ENCODE measurements around the gene IZUMO4.

IZUMO4 gene

DNA sequence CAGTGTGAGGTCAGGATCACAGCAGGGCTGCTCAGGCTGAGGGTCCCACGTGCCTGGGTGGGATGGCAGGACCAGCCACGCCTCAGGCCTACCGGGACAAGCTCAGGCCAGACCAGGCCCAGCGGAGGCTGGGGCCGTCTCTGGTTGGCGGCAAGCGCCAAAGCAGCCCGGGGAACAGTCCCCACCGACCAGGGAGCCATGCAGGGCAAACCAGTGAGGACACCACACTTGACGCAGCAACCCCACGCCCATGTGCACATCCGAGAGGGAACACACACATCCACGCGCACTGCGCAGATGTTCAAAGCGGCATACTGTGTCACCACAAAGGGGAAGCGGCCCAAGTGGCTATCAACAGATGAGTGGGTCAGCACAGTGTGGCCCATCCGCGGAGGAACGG is 15.2 kb downstream of the IZUMO4 start:
- no peak overlapping the region for H3K9ac ChIP-seq (ENCODE audit: low read depth, low read length)
- H3K4me2 ChIP-seq (ENCODE audit: insufficient read depth, low read length): no peak overlapping the region
- no peaks in the 10 kb centered on the region for H3K9me3 ChIP-seq (ENCODE audit: insufficient read depth, low read length, severe bottlenecking)
- no peaks in the 10 kb centered on the region for H3K79me2 ChIP-seq (ENCODE audit: insufficient read depth, low read length)
- no peak overlapping the region for H3K27ac ChIP-seq (ENCODE audit: low read length)
- peaks cover 98% of the 10 kb centered on the region for H3K36me3 ChIP-seq (ENCODE audit: insufficient read depth, low read length)
- TF ChIP-seq, protein P1, sequence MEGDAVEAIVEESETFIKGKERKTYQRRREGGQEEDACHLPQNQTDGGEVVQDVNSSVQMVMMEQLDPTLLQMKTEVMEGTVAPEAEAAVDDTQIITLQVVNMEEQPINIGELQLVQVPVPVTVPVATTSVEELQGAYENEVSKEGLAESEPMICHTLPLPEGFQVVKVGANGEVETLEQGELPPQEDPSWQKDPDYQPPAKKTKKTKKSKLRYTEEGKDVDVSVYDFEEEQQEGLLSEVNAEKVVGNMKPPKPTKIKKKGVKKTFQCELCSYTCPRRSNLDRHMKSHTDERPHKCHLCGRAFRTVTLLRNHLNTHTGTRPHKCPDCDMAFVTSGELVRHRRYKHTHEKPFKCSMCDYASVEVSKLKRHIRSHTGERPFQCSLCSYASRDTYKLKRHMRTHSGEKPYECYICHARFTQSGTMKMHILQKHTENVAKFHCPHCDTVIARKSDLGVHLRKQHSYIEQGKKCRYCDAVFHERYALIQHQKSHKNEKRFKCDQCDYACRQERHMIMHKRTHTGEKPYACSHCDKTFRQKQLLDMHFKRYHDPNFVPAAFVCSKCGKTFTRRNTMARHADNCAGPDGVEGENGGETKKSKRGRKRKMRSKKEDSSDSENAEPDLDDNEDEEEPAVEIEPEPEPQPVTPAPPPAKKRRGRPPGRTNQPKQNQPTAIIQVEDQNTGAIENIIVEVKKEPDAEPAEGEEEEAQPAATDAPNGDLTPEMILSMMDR (IDR thresholded peaks at IDR 0.05; ENCODE audit: borderline replicate concordance, extremely low read depth, low read length, poor library complexity, severe bottlenecking): no peak
- no peak overlapping the region for H3K4me3 ChIP-seq (ENCODE audit: low read depth in 1 of 2, low read length in 2 of 2)
- H2AFZ ChIP-seq (ENCODE audit: low read depth, low read length): no peak overlapping the region
- no peak for ATAC-seq (ENCODE audit: insufficient read depth, low read depth)
- no peak for DNase-seq
- H4K20me1 ChIP-seq (ENCODE audit: insufficient read depth, low read length): peaks cover 23% of the 10 kb centered on the region; the same call in 1 of the 2 replicates
- H3K4me1 ChIP-seq (ENCODE audit: insufficient read depth, low read length): no peaks in the 10 kb centered on the region
- no peaks in the 10 kb centered on the region for H3K27me3 ChIP-seq (ENCODE audit: insufficient read depth, low read length, poor library complexity)

GRCh38 chr19:2112516-2113320 is 16.0 kb downstream of the IZUMO4 start:
- Histone ChIP-seq H3K4me2 (ENCODE audit: insufficient read depth, low read length) (no peak overlapping the region), H3K4me1 (ENCODE audit: insufficient read depth, low read length) (no peaks in the 10 kb centered on the region), H3K36me3 (ENCODE audit: insufficient read depth, low read length) (peaks cover 99% of the 10 kb centered on the region), H3K27ac (ENCODE audit: low read length) (no peak overlapping the region), H3K79me2 (ENCODE audit: insufficient read depth, low read length) (no peaks in the 10 kb centered on the region), H2AFZ (ENCODE audit: low read depth, low read length) (no peak overlapping the region), H3K9ac (ENCODE audit: low read depth, low read length) (no peak overlapping the region), H3K4me3 (ENCODE audit: low read depth in 1 of 2, low read length in 2 of 2) (no peak overlapping the region), H3K9me3 (ENCODE audit: insufficient read depth, low read length, severe bottlenecking) (no peaks in the 10 kb centered on the region), H4K20me1 (ENCODE audit: insufficient read depth, low read length) (peaks cover 23% of the 10 kb centered on the region; the same call in 1 of the 2 replicates), H3K27me3 (ENCODE audit: insufficient read depth, low read length, poor library complexity) (no peaks in the 10 kb centered on the region)
- peak; percentile 14 for DNase-seq
- no peak for TF ChIP-seq EZH2 (IDR thresholded peaks at IDR 0.05; ENCODE audit: borderline replicate concordance, low read depth, low read length, severe bottlenecking)
- TF ChIP-seq, protein P1 (IDR thresholded peaks at IDR 0.05; ENCODE audit: borderline replicate concordance, extremely low read depth, low read length, poor library complexity, severe bottlenecking): no peak
- ATAC-seq (ENCODE audit: insufficient read depth, low read depth): no peak

GRCh38 chr19:2113439-2114211 is 16.9 kb downstream of the IZUMO4 start:
- Histone ChIP-seq H3K9ac (ENCODE audit: low read depth, low read length) (no peak overlapping the region), H3K27ac (ENCODE audit: low read length) (no peak overlapping the region), H3K27me3 (ENCODE audit: insufficient read depth, low read length, poor library complexity) (no peaks in the 10 kb centered on the region), H3K4me3 (ENCODE audit: low read depth in 1 of 2, low read length in 2 of 2) (no peak overlapping the region), H4K20me1 (ENCODE audit: insufficient read depth, low read length) (peaks cover 23% of the 10 kb centered on the region; the same call in 1 of the 2 replicates), H3K4me2 (ENCODE audit: insufficient read depth, low read length) (no peak overlapping the region), H3K4me1 (ENCODE audit: insufficient read depth, low read length) (no peaks in the 10 kb centered on the region), H3K9me3 (ENCODE audit: insufficient read depth, low read length, severe bottlenecking) (no peaks in the 10 kb centered on the region), H2AFZ (ENCODE audit: low read depth, low read length) (no peak overlapping the region), H3K36me3 (ENCODE audit: insufficient read depth, low read length) (peaks cover 99% of the 10 kb centered on the region), H3K79me2 (ENCODE audit: insufficient read depth, low read length) (peaks cover 2% of the 10 kb centered on the region; the same call in 1 of the 2 replicates)
- no peak for ATAC-seq (ENCODE audit: insufficient read depth, low read depth)
- DNase-seq: no peak
- TF ChIP-seq, protein P1 (IDR thresholded peaks at IDR 0.05; ENCODE audit: borderline replicate concordance, extremely low read depth, low read length, poor library complexity, severe bottlenecking): no peak
- TF ChIP-seq EZH2 (IDR thresholded peaks at IDR 0.05; ENCODE audit: borderline replicate concordance, low read depth, low read length, severe bottlenecking): no peak
